Measurements from ENCODE around the gene PEDS1.
"Not testable (repeated sequence)": the region's sequence is repeated elsewhere in the genome, so short reads cannot be mapped to it uniquely, and the experiment has no call there.

PEDS1 gene

DNA sequence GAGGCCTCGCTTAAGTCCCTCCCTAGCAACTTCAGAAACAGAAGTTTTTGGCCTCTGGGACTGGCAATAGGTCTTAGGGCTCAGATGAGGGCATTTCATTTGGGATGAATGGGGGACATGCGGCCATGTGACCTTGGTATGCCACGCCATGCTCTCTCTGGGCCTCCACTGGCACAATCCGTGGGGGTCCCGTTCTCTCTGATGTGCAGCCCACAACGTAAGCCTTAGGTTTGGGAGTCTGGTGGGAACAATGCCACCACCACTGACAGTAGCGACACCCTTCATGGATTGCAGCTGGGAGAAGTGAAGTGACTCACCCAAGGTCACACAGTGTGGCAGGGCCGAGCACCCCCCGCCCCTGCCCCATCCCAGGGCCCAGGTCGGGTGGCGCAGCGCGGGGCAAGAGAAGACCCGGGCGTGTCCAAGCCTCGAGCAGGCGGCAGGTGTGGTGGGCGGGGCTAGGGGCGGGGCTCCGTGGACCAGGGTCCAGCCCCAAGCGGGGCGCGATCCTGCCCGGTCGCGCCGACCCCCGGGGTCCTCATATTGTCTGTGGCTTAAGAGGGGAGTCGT, 36.2 kb upstream of the PEDS1 start:
- DNase-seq = peak; percentile 28

DNA sequence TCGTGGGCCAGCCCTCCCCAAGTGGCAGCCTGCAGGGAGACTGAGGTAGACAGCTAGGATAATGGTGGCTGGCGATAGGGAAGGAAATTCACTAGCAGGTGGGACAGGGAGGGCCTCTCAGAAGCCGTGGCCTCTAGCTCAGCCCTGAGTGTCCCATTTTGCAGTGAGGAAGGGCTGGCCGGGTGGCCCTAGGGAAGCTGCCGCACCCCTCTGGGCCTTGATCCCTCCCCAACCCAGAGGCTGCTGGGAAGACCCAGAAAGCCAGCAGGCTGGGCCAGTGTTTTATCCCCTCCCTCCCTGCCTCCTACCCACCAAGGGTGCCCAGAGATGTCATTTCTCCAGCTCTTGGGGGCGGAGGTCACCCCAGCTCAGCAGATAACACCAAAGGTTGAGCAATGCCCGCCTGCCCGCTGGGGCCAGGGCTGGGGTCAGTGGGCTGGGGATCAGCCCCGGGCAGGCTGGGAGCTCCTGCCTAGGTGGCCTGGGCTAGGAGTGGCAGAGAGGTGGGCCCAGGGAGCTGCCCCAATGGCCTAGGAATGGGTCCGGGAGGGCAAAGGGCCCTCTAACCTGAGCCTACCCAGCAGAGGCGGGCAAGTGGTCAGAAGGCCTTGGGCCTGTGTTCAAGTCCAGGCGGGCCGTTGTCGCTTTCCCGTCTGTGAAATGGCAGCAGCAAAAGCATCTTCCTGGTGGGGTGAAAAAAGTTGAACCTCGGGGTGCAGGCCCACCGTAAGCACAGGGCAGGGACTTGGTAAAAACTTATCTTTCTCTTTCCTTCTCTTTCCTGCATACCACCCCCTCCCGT, 35.6 kb upstream of the PEDS1 start:
- no peak for DNase-seq

DNA sequence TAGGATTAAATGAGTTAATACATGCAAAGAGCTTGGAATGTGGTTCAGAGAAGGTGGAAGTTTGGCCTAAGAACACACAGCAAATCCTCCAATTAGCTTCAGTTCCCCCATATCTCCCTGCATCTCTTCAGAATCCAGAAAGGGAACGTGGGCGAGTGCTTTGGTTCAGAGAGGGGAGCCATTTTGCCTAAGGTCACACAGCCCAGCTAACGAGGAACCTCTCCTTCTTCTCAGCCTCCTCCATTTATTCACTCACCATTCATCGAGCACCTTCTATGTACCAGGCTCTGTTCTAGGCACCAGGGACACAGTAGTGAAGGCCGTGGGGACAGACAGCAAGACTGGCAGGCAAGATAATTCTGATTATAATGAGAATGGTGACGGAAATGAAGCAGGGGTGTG, 34.8 kb upstream of the PEDS1 start:
- no peak for DNase-seq

DNA sequence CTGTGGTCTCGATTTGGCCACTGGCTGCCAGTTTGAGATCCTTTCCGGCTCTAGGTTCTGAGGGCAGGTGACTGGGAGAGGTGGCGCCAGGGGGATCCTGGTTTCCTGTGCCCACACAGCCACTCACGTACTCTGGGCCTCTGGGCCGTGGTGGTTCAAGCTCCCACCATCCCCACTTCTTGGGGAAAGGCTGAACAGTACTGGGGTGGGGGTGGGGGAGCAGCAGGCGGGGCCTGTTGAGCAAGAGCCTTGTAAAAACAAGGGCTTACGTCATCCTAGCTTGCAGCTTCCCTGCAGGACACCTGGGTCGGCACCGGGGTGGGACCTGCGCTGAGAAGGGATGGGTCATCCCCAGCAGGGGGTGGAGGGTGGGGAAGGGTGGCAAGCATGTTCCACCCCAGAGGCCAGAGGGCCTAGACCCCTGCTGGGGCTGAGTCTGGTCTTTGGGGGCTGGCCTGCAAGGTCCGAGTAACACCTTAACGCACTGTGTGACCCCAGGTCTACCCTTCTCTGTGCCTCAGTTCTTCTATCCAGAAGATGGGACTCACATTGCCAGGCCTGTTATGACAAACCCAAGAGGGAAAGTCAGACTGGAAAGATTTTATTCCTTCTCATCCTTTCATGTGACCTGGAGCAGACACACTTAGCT, 34.0 kb upstream of the PEDS1 start:
- no peak for DNase-seq

DNA sequence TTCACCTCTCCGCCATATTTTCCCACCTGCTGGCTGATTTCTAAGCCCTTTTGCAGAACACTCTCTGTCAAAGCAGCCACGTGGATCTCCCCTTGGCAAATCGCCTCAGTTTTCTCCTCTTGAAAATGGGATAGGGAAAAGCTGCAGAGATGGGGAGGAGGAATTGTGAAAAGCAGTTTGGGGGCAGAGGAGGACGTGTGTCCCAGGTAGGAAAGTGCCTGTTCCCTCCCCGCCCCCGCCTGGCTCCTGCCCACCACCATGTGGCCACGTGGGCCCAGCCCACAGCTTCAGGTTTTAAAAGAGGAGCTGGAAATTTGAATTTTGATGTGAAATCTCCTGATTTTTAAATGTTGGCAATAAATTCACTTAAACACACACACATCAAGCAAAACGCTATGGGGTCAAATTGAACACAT, 33.5 kb upstream of the PEDS1 start:
- DNase-seq = no peak

DNA sequence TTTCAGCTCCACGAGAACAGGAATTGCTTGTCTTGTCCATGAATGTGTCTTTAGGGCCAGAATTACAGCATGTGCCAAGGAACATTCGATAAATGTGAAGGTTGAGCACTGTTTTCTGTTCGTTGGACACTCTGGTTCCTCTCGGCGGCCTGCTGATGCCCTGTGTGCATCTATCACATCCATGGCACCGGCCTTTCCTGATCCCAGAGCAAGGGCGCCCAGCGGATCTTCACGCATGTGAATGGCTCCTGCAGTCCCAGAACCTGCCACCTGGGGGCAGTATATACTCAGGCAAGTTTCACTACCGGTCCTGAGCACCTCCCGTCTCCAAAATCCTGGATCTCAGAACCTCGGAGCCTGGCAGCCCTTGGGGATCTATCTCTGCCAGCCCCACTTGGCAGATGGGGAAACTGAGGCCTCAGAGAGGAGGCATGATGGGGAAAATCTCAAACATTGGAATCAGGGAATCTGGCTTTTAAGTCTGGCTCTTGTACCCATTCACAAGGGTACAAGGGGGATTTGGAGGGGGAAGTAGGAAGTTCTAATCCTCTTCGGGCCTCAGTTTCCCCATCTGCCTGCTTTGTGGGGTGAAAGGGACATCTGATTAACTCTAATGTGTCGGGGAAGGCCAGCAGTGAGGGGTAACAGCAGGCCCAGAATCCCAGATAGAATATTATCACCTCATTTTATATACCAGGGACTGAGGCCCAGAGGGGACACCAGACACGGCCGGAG, 32.8 kb upstream of the PEDS1 start:
- DNase-seq = peak; percentile 92

DNA sequence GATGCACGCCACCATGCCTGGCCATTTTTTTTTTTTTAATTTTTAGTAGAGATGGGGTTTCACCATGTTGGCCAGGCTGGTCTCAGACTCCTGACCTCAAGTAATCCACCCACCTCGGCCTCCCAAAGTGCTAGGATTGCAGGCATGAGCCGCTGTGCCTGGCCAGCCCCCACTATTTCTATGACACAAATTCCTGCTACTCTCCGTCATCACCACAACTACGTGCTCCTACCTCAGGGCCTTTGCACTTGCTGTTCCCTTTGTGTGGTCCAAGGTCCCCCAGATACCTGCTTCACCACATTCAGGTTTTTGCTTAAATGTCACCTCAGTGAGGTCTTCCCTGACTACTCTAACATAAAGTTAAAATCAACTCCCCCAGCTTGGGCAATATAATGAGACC, 31.9 kb upstream of the PEDS1 start:
- no peak for DNase-seq

DNA sequence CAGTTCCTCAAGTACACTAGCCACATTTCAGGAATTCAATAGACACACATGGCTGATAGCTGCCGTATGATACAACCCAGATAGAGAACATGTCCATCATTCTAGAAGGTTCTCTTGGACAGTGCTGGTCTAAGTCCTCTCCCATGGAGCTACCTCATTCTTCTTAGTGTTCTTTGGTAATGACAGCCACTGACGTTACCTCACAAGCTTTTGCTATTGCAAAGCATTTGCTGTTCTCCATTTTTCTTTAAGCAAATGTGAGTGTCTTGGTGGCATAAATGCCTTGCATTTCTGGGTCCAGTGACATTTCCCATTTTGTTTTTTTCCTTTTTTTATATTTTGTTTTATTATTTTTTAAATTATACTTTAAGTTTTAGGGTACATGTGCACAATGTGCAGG, 28.8 kb upstream of the PEDS1 start:
- DNase-seq = no peak

DNA sequence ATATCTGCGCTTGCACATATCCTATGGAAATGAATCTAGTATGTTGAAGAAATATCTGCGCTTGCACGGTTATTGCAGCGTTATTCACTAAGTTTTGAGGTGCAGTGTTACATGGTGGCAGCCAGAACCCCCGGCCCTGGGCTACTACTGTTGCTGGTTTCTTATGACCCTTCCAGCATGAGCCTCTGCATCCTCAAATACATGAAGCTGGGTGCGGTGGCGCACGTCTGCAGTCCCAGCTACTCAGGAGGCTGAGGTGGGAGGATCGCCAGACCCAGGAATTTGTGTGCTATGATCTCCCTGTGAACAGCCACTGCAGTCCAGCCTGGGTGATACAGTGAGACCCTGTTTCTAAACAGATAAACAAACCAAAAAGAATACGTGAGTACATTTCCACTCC, 27.8 kb upstream of the PEDS1 start:
- no peak for DNase-seq

DNA sequence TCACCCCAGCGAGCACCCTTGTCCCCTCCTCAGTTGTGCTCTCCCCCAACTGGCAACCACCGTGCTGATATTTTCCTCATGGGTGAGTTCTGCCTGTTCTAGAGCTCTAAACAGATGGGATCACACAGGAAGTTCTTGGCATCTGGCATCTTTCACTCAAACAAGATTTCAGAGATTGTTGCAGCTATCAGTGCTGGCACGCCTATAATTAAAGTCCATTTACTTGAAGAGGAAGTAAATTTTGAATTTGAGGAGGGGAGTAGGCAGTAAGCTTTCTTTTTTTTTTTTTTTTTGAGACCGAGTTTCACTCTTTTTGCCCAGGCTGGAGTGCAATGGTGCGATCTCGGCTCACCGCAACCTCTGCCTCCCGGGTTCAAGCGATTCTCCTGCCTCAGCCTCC, 25.1 kb upstream of the PEDS1 start:
- not testable (repeated sequence) for DNase-seq

DNA sequence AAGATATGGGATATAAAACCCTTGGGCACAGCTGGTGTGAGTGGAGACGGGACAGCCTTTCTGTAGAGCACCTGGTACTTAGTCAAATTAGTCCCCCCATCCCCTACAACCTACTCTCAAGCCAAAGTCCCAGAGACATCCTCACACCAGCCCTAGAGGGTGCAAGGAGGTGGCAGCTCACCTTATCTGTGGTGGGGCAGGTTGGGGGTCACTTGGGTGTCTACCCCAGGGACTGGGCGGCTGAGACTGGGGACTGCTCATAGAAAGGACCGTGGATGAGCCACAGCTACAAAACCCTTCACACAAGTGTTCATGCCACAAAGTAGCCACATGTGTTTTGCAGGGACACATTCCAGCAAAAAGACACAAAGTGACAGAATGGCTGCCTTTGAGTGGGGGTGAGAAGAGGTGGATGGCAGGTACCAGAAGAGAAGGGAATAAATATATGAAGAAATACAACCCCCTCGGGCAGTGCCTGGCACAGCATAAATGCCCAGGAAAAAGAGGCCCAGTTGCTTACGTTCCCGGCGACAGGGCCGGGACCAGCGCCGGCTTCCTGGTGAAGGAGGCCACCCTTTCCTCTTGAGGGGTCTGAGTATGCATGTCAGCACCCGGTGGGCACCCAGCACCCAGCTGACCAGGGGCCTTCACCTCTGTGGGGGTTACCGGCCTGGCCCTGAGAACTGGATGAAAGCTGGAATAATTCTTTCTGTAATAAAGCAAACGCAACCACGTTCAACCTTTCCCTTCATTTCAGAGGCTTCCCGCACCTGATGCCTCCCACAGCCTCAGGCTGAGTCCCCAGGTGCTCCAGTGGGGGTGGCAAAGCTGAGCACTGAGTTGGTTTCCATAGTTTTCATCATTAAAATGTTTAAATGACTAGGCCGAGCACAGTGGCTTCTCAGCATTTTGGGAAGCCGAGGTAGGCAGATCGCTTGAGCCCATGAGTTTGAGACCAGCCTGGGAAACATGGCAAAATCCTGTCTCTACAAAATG, 22.7 kb upstream of the PEDS1 start:
- DNase-seq = no peak

DNA sequence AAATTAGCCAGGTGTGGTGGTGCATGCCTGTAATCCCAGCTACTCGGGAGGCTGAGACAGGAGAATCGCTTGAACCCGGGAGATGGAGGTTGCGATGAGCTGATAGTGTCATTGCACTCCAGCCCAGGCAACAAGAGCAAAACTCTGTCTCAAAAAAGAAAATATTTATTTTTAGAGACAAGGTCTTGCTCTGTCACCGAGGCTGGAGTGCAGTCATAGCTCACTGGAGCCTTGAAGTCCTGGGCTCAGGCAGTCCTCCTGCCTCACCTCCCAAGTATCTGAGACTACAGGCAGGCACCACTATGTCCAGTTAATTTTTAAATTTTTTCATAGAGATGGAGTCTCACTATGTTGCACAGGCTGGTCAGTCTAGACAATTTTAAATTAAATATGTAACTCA, 20.9 kb upstream of the PEDS1 start:
- DNase-seq = no peak

DNA sequence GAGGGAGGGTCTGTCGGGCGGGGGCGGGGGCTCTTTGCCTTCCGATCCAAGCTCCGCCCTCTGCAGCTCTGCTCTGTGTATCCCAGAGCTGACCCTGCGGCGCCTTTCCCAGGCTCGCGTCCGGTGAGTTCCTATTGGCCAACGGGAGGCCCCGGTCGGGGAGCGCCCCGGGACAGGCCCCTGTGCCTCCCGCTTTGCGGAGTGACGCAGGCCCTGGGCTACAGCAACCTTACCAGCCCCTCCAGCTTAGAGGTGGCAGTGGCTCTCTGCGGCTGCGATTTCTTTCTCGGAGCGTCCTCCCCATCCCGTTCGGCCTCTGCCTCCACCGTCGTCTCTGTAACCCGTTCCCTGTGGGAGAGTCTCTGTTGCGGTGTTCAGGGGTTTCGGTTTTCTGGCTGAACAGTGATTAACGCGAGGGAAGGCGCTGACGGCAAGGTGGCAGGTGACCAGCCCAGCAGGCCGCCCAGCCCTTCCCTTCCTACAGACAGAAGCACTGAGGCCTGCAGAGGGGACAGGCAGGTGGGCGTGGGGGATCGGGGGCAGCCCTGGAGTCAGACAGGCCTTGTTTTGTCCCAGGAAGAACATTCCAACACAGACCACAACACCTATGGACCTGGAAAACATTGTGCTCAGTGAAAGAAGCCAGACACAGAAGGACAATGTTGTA, 19.0 kb upstream of the PEDS1 start:
- no peak for DNase-seq

DNA sequence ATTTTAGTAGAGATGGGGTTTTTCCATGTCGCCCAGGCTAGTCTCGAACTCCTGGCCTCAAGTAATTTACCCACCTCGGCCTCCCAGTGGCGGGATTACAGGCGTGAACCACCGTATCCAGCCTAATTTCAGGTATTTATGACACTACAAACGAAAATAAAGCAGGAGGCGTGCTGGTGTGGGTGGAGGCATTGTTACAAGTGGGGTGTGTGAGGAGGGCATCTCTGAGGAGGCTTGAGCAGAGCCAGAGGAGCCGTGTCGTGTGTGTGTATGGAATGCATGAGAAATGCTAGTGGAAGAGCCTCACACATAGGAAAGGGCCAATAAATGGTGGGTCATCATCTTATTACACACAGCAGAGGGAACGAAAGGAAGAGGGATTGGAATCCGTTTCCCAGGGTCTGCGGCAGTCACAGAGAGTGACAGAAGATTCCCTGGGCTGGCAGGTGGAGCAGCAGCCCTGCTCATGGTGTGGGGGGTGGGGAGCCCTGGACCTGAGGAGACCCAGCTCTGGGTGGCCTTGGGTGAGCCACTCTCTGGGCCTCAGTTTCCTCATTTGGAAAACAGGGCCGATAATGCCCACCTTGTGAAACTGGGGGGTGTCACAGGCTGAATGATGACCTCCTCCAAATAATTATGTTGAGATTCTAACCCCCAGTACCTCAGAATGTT, 17.2 kb upstream of the PEDS1 start:
- DNase-seq = no peak

DNA sequence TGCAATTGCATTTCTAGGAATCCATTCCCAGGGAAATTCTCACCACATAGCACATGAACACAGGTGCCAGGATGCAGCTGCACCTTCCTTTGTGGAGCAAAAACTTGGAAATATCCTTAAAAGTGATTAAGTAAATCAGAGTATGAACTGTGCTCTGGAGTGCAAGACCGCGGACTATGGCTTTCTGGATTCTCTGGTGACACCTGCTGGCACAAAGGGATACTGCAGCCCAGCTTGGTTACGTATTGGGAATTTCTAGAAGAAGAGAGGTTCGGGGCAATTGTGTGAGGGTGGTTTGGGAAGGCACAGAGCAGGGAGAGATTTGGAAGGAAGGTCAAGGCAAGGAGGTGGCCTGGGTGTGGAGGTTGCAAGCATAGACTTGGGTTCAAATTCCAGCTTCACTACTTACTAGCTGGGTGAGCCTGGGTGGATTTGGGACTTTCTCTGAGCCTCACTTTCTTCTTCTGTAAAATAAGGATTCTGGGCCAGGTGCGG, 15.9 kb upstream of the PEDS1 start:
- DNase-seq = peak; percentile 75

DNA sequence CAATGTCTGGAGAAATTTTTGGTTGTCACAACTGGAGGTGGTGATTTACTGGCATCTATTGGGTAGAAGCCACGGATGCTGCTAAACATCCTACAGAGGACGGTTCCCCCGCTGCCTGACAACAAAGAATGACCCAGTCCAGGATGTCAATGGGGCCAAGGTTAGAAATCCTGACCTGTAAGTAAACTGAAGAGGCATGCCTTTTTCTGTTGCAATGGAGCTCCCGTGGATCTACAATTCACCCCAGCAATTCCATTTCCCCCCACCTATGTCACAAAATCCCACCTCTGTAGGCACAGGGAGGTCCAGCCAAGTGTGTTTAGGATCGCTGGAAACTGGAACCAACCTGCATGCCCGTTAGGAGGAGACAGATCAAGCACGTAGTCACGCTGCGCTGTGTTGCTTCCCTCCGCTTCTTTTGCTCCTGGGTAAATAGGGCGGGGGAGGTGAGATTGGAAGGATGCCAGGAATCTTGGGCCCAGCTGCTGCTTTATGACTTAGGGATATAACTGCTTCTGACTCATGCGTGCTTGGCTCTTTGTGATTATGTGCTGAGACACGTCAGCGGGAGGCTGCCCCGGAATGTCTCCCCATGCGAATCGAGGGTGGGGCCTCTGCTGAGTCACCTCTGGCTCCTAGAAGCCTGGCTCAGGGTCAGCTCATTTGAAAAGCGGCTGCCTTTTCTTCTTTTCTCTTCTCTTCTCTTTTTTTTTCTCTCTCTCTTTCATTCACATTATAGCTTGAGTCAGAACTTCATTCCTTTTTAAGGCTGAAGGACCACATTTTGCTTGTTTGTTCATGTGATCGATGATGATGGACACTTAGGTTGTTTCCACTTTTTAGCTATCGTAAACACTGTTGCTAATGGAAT, 12.4 kb upstream of the PEDS1 start:
- DNase-seq = peak; percentile 18

DNA sequence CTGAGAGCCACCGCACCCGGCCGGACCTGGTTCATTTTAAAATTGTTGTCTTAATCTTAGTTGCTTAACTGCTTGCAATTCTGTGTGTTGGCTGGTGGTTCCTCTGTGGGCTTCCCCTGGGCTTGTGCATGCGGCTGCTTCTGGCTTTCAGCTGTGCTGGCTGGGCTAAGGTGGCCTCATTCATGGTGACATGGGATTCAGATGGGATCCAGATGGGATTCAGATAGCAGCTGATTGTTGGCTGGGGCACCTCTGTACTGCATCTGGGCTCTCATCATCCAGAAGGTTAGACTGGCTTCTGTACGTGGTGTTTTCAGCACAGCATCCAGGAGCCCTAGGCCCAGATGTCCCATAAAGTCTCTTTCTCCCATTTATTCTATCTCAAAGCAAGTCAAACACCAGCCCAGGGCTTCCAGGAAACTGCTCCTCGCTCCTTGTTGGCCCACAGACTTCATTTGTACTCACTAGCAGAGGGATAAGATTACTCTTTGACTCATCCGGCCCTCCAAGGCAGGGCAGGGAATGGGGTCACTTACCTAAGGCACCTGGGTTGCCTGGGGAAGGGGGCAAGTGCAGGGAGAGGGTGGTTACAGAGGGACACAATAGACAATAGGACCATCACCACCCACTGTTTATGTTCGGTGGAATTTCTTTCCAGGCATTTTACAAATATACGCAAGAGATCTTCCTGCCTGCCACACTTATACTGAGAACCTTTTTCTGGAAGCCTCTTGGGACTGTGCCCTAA, 10.2 kb upstream of the PEDS1 start:
- DNase-seq = no peak

DNA sequence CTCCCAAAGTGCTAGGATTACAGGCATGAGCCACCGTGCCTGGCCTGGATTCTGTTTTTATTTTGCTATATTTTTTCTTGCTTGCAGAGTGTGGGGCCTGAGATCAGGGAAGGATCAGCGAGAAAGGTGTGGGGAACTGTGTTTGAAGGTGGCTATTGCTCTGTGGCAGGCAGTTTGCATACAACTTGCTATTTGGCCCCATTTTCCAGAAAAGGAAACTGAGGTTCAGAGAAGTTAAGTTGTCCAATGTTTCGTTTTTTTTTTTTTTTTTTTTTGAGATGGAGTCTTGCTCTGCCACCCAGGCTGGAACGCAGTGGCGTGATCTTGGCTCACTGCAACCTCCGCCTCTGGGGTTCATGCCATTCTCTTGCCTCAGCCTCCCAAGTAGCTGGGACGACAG, 8.0 kb upstream of the PEDS1 start:
- not testable (repeated sequence) for DNase-seq

DNA sequence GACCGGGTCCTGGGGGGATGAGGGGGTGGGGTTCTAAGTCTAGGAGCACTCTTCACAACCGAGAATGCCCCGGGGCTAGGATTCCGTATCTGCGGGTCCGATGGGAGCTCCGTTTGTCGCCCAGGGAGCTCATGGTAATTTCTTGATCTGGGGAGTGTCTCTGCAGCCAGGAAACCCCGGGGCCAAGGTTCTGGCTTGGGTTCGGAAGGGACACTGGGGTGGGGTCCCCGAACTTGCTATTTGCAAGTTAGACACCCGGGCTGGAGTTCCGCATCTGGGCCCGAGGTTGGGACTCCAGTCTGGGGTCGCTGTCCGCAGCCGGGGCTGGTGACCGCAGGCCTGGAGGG, 397 bp downstream of the PEDS1 start:
- no peak for DNase-seq

Measured in effector CD8-positive, alpha-beta T cell (primary cell).